K562 (cell line): ENCODE data around the gene CACNA1A. TPM values are rescaled to one million over a fixed set of nuclear protein-coding genes. Genes with fewer than 3 reads are reported as not detected.

ENCODE experiments used
- ARID2 ChIP-seq: fragments of 450-650 bp; IDR thresholded peaks from 2 replicates; pipeline ENCODE4 v1.6.1; 2017; ENCODE audit warnings: antibody characterized with exemption, mild to moderate bottlenecking
- ELF1 ChIP-seq: fragments of 200-800 bp; sonication (Bioruptor generic); IDR thresholded peaks from 2 replicates; pipeline ENCODE4 v1.6.1; 2016; ENCODE audit warnings: missing genetic modification characterization, missing compliant biosample characterization
- ETV5 ChIP-seq: sonication (generic); formaldehyde crosslinking; IDR thresholded peaks from 2 replicates; pipeline ENCODE4 v1.4.0; 2020; ENCODE audit warnings: low read depth, mild to moderate bottlenecking, missing genetic modification reagents
- FOXK1 ChIP-seq: sonication (generic); formaldehyde crosslinking; IDR thresholded peaks from 2 replicates; pipeline ENCODE4 v1.8.0; 2022; ENCODE audit warnings: missing genetic modification reagents, mild to moderate bottlenecking, borderline replicate concordance
- SMARCE1 ChIP-seq: fragments of 450-650 bp; IDR thresholded peaks from 2 replicates; pipeline ENCODE4 v1.7.1; 2016; ENCODE audit warnings: mild to moderate bottlenecking
- SP1 ChIP-seq: sonication (generic); formaldehyde crosslinking; IDR thresholded peaks from 2 replicates; pipeline ENCODE4 v1.8.1; 2022; ENCODE audit warnings: mild to moderate bottlenecking, missing genetic modification reagents
- SPI1 ChIP-seq: IDR thresholded peaks from 2 replicates; pipeline ENCODE4 v1.6.1; 2011; ENCODE audit warnings: low read depth, low read length, control low read depth, borderline replicate concordance
- ZNF583 ChIP-seq: fragments of 250-450 bp; sonication (Bioruptor Pico); IDR thresholded peaks from 2 replicates; pipeline ENCODE4 v1.4.0; 2020
- polyA plus RNA-seq, 8 experiments: library from polyadenylated mRNA; depleted of rRNA in 4 of 8; stranded (reverse) in 5 of 8; unstranded in 3 of 8; fragments of >200 nt; fragmentation: Nextera tagmentation in 2 of 8; fragmentation: Illumina TruSeq in 1 of 8; extraction: Ambion mirVana in 2 of 8; extraction: Trizol in 1 of 8; gene quantifications; 2 replicates each; pipeline versions ENCODE4 v1.2.1 to v1.2.3, GENCODE V29; 2011 to 2014; ENCODE audit warnings: inconsistent platforms in 1 of 8, missing spikeins in 1 of 8
- total RNA-seq, 7 experiments: library from RNA; depleted of rRNA in 6 of 7; stranded (reverse); fragments of >200 nt in 6 of 7; fragmentation: Illumina TruSeq in 2 of 7; extraction: Trizol in 2 of 7; gene quantifications; 2 replicates each; pipeline versions ENCODE4 v1.2.1 to v1.2.3, GENCODE V29; 2011 to 2021; ENCODE audit warnings: low replicate concordance in 1 of 7
- TF ChIP-seq, protein P1 (sequence below), 2 experiments: fragments of 450-650 bp; IDR thresholded peaks; 2 replicates each; pipeline ENCODE4 v1.6.1; 2018; ENCODE audit warnings: mild to moderate bottlenecking in 2 of 2, low read depth in 1 of 2; ENCODE audit not compliant: partially characterized antibody in 2 of 2
- TF ChIP-seq, protein P2 (sequence below), 2 experiments: fragments of 450-650 bp in 1 of 2; sonication (generic) in 1 of 2; formaldehyde crosslinking in 1 of 2; IDR thresholded peaks; 2 replicates each; pipeline versions ENCODE4 v1.7.1 to v1.9.0; 2016 to 2022; ENCODE audit warnings: inconsistent platforms in 1 of 2, mild to moderate bottlenecking in 1 of 2, missing genetic modification reagents in 1 of 2
- TF ChIP-seq, protein P3 (sequence below): fragments of 250-450 bp; sonication (Bioruptor Pico); IDR thresholded peaks from 2 replicates; pipeline ENCODE4 v1.4.0; 2020; ENCODE audit warnings: mild to moderate bottlenecking

CACNA1A gene
- total and polyA plus RNA-seq, 9 of the 15 experiments (the other 6 are each of a cell fraction or from before 2014, with no cell fraction given), result 0.03 to 0.20 (median 0.09) TPM; not detected in 1

GRCh38 chr19:13396250-13397080 lies 109.8 kb downstream of the CACNA1A start (continued):
- TF ChIP-seq, protein P1, sequence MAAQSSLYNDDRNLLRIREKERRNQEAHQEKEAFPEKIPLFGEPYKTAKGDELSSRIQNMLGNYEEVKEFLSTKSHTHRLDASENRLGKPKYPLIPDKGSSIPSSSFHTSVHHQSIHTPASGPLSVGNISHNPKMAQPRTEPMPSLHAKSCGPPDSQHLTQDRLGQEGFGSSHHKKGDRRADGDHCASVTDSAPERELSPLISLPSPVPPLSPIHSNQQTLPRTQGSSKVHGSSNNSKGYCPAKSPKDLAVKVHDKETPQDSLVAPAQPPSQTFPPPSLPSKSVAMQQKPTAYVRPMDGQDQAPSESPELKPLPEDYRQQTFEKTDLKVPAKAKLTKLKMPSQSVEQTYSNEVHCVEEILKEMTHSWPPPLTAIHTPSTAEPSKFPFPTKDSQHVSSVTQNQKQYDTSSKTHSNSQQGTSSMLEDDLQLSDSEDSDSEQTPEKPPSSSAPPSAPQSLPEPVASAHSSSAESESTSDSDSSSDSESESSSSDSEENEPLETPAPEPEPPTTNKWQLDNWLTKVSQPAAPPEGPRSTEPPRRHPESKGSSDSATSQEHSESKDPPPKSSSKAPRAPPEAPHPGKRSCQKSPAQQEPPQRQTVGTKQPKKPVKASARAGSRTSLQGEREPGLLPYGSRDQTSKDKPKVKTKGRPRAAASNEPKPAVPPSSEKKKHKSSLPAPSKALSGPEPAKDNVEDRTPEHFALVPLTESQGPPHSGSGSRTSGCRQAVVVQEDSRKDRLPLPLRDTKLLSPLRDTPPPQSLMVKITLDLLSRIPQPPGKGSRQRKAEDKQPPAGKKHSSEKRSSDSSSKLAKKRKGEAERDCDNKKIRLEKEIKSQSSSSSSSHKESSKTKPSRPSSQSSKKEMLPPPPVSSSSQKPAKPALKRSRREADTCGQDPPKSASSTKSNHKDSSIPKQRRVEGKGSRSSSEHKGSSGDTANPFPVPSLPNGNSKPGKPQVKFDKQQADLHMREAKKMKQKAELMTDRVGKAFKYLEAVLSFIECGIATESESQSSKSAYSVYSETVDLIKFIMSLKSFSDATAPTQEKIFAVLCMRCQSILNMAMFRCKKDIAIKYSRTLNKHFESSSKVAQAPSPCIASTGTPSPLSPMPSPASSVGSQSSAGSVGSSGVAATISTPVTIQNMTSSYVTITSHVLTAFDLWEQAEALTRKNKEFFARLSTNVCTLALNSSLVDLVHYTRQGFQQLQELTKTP (IDR thresholded peaks at IDR 0.05; ENCODE audit: low read depth in 1 of 2, partially characterized antibody in 2 of 2), result peak in 1 of 2 experiments; percentile 84
- TF ChIP-seq ETV5 (CRISPR knock-in tag) (0 out of 2 replicates have a peak, but pooled peaks have one; percentile 29), SMARCE1 (no peak), ZNF583 (CRISPR knock-in tag) (no peak), FOXK1 (CRISPR knock-in tag) (no peak), ELF1 (tag) (peak; percentile 86), ARID2 (no peak), SP1 (CRISPR knock-in tag) (no peak), SPI1 (peak; percentile 53; the same call in 1 of the 2 replicates)
- TF ChIP-seq, protein P2, sequence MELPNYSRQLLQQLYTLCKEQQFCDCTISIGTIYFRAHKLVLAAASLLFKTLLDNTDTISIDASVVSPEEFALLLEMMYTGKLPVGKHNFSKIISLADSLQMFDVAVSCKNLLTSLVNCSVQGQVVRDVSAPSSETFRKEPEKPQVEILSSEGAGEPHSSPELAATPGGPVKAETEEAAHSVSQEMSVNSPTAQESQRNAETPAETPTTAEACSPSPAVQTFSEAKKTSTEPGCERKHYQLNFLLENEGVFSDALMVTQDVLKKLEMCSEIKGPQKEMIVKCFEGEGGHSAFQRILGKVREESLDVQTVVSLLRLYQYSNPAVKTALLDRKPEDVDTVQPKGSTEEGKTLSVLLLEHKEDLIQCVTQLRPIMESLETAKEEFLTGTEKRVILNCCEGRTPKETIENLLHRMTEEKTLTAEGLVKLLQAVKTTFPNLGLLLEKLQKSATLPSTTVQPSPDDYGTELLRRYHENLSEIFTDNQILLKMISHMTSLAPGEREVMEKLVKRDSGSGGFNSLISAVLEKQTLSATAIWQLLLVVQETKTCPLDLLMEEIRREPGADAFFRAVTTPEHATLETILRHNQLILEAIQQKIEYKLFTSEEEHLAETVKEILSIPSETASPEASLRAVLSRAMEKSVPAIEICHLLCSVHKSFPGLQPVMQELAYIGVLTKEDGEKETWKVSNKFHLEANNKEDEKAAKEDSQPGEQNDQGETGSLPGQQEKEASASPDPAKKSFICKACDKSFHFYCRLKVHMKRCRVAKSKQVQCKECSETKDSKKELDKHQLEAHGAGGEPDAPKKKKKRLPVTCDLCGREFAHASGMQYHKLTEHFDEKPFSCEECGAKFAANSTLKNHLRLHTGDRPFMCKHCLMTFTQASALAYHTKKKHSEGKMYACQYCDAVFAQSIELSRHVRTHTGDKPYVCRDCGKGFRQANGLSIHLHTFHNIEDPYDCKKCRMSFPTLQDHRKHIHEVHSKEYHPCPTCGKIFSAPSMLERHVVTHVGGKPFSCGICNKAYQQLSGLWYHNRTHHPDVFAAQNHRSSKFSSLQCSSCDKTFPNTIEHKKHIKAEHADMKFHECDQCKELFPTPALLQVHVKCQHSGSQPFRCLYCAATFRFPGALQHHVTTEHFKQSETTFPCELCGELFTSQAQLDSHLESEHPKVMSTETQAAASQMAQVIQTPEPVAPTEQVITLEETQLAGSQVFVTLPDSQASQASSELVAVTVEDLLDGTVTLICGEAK (IDR thresholded peaks at IDR 0.05), result peak; percentile 88
- TF ChIP-seq, protein P2 (CRISPR knock-in tag; IDR thresholded peaks at IDR 0.05), result no peak
- TF ChIP-seq, protein P3, sequence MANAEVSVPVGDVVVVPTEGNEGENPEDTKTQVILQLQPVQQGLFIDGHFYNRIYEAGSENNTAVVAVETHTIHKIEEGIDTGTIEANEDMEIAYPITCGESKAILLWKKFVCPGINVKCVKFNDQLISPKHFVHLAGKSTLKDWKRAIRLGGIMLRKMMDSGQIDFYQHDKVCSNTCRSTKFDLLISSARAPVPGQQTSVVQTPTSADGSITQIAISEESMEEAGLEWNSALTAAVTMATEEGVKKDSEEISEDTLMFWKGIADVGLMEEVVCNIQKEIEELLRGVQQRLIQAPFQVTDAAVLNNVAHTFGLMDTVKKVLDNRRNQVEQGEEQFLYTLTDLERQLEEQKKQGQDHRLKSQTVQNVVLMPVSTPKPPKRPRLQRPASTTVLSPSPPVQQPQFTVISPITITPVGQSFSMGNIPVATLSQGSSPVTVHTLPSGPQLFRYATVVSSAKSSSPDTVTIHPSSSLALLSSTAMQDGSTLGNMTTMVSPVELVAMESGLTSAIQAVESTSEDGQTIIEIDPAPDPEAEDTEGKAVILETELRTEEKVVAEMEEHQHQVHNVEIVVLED, result no peak
